Endothelial cell of umbilical vein (primary cell): ENCODE data around the gene RETREG2.

Experiments used
- CTCF ChIP-seq, 2 donors: IDR thresholded peaks; 1 replicate in 1 of 2; 2 replicates in 1 of 2; pipeline ENCODE4 v1.5.1; 2011; ENCODE audit warnings: low read length in 2 of 2, mild to moderate bottlenecking in 2 of 2, moderate library complexity in 2 of 2, control low read depth in 1 of 2, inconsistent platforms in 1 of 2, low read depth in 1 of 2; ENCODE audit not compliant: insufficient read depth in 1 of 2; ENCODE audit errors: extremely low read depth in 1 of 2
- EZH2 ChIP-seq: IDR thresholded peaks from 2 replicates; pipeline ENCODE4 v1.6.1; 2012; ENCODE audit warnings: borderline replicate concordance, low read depth, mild to moderate bottlenecking, moderate library complexity, low read length, inconsistent platforms; ENCODE audit not compliant: severe bottlenecking
- FOS ChIP-seq: IDR thresholded peaks from 2 replicates; pipeline ENCODE4 v1.6.1; 2011; ENCODE audit warnings: mild to moderate bottlenecking, low read length, moderate library complexity, borderline replicate concordance; ENCODE audit not compliant: insufficient read depth
- JUN ChIP-seq: IDR thresholded peaks from 2 replicates; pipeline ENCODE4 v1.6.1; 2011; ENCODE audit warnings: borderline replicate concordance, low read depth; ENCODE audit not compliant: insufficient read length, insufficient read depth
- MAX ChIP-seq: IDR thresholded peaks from 2 replicates; pipeline ENCODE4 v1.6.1; 2011; ENCODE audit not compliant: insufficient read depth, insufficient read length
- MYC ChIP-seq: IDR thresholded peaks from one replicate; pipeline ENCODE4 v1.6.1; 2011; ENCODE audit warnings: mild to moderate bottlenecking, low read depth, low read length
- POLR2A ChIP-seq: IDR thresholded peaks from 2 replicates; pipeline ENCODE4 v1.6.1; 2012; ENCODE audit warnings: low read depth, mild to moderate bottlenecking, control low read depth, low read length
- POLR2AphosphoS5 ChIP-seq: IDR thresholded peaks from 2 replicates; pipeline ENCODE4 v1.6.1; 2012; ENCODE audit warnings: low read depth, mild to moderate bottlenecking, control low read depth, low read length, moderate library complexity; ENCODE audit not compliant: insufficient read depth

GRCh38 chr2:219228911-219229304 lies 50.8 kb downstream of the RETREG2 start:
- TF ChIP-seq POLR2A: no peak
- TF ChIP-seq EZH2: no peak
- TF ChIP-seq CTCF (IDR thresholded peaks at IDR 0.05; ENCODE audit: extremely low read depth in 1 of 2, insufficient read depth in 1 of 2, low read depth in 1 of 2, low read length in 2 of 2): no peak
- no peak for TF ChIP-seq FOS
- TF ChIP-seq JUN: no peak
- no peak for TF ChIP-seq MAX
- TF ChIP-seq POLR2AphosphoS5: no peak
- TF ChIP-seq MYC: no peak
